ENCODE measurements around the gene ABCC2. TPM values are rescaled to one million over a fixed set of nuclear protein-coding genes. Genes with fewer than 3 reads are reported as not detected.

Gene ABCC2
- total and polyA plus RNA-seq, 4 donors = 0.44 to 0.68 (median 0.58) TPM

DNA sequence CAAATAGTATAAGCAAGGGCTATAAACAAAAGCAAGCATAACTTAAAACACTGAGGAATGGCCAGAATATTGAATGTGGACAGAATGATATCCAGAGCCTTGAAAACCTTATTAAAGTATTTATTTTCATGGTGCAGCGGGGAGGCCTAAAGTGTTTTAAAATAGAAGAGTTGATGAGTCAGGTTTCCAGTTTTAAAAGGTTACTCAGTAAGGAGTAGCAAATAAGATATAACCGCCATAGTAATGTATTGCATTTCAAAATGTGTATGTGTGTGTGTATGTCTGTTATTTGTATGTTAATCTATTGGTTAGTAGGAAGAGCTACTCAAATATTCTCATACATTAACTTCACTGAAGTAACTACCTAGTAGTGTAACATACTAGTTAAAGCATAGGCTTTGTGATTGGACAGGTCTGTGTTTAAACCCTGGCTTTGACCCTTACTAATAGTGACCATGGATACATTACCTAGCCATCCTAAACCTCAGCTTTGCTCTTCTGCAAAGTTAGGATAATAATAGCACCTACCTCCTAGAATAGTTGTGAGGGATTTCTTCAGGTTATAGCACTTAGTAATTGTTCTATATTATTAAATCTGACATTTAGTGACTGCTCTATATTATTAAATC lies 33.5 kb upstream of the ABCC2 start:
- Histone ChIP-seq H3K4me1 (ENCODE audit: control insufficient read depth, insufficient read depth, low read length) (no peaks in the 10 kb centered on the region), H3K36me3 (ENCODE audit: control insufficient read depth, insufficient read depth, low read length) (peaks cover 14% of the 10 kb centered on the region), H3K4me3 (ENCODE audit: low read depth, low read length) (no peak overlapping the region), H3K9me3 (ENCODE audit: control insufficient read depth, insufficient read depth, low read length) (no peaks in the 10 kb centered on the region), H3K27me3 (ENCODE audit: control insufficient read depth, insufficient read depth, low read length) (no peaks in the 10 kb centered on the region), H3K27ac (ENCODE audit: low read depth, low read length) (no peak overlapping the region)
- WGBS (ENCODE audit: insufficient coverage) = no CpG with 5 or more reads among the region's 2 CpGs
- no peak for DNase-seq (ENCODE audit: low read depth in 4 of 6, low spot score in 6 of 6)

DNA sequence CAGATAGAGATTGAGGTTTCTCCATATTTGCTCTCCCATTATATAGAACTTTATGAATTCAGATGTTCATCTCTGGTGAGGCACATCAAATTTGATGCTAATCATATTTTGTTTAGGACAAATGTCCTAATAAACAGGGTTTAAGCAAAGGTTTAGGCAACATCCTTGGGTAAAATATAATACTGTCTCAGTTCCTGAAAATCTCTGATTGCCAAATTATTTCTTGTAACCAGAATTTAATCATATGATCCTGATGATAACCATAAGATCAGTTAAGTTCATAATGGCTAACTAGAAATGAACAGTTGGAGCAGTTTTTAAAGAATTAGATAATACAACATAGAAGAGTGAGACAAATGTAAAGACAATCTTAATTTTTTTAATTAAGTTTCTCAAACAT lies 31.8 kb upstream of the ABCC2 start:
- no peaks in the 10 kb centered on the region for H3K9me3 ChIP-seq (ENCODE audit: control insufficient read depth, insufficient read depth, low read length)
- no peak overlapping the region for H3K4me3 ChIP-seq (ENCODE audit: low read depth, low read length)
- peaks cover 13% of the 10 kb centered on the region for H3K36me3 ChIP-seq (ENCODE audit: control insufficient read depth, insufficient read depth, low read length)
- no peaks in the 10 kb centered on the region for H3K27me3 ChIP-seq (ENCODE audit: control insufficient read depth, insufficient read depth, low read length)
- H3K4me1 ChIP-seq (ENCODE audit: control insufficient read depth, insufficient read depth, low read length) = no peaks in the 10 kb centered on the region
- no peak for DNase-seq (ENCODE audit: low read depth in 4 of 6, low spot score in 6 of 6)
- H3K27ac ChIP-seq (ENCODE audit: low read depth, low read length) = no peak overlapping the region

DNA sequence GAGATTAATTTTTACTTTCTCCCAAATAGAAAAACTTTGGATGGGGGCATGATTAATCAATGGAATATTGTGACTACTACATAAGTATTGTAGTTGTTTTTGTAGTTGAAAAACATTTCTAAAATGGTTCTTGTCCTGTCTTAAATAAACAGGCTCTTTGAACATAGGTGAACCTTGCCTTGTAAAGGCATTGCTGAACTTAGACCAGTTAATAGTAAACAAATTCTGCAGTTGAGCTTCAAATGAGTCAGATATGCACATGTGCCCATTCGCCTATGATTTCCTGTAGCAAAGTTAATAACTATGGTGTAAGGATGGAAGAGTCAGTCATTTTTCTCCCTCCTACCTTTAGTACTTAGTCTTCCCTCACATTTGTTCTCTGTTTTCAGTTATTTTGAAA lies 27.8 kb upstream of the ABCC2 start:
- Histone ChIP-seq H3K4me1 (ENCODE audit: control insufficient read depth, insufficient read depth, low read length) (no peaks in the 10 kb centered on the region), H3K27me3 (ENCODE audit: control insufficient read depth, insufficient read depth, low read length) (no peaks in the 10 kb centered on the region), H3K4me3 (ENCODE audit: low read depth, low read length) (no peak overlapping the region), H3K36me3 (ENCODE audit: control insufficient read depth, insufficient read depth, low read length) (peaks cover 8% of the 10 kb centered on the region), H3K27ac (ENCODE audit: low read depth, low read length) (no peak overlapping the region), H3K9me3 (ENCODE audit: control insufficient read depth, insufficient read depth, low read length) (no peaks in the 10 kb centered on the region)
- DNase-seq (ENCODE audit: low read depth in 4 of 6, low spot score in 6 of 6) = no peak
- WGBS (ENCODE audit: insufficient coverage) = no CpG with 5 or more reads among the region's 1 CpG

DNA sequence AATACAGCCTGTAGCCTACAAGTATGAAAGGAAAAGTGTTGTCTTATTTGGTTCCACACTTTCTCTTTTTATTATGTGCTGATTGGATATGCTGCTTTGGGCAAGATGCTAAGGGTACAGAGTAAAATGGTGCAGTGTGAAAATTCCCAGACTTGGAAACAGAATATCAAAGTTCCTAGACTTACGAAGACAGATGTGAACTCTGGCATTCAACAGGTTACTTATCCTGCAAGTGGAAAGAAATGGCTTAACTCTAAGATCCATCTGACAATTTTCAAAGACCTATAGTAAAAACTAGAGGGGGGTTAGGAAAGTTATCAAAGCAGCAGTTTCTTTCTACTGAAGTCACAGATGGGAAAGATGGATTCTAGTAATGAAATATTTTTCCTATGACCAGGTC lies 26.3 kb upstream of the ABCC2 start:
- no peaks in the 10 kb centered on the region for H3K4me1 ChIP-seq (ENCODE audit: control insufficient read depth, insufficient read depth, low read length)
- no peak for DNase-seq (ENCODE audit: low read depth in 4 of 6, low spot score in 6 of 6)
- no CpG with 5 or more reads among the region's 1 CpG for WGBS (ENCODE audit: insufficient coverage)
- H3K4me3 ChIP-seq (ENCODE audit: low read depth, low read length) = no peak overlapping the region
- no peak overlapping the region for H3K27ac ChIP-seq (ENCODE audit: low read depth, low read length)
- no peaks in the 10 kb centered on the region for H3K27me3 ChIP-seq (ENCODE audit: control insufficient read depth, insufficient read depth, low read length)
- peaks cover 11% of the 10 kb centered on the region for H3K36me3 ChIP-seq (ENCODE audit: control insufficient read depth, insufficient read depth, low read length)
- no peaks in the 10 kb centered on the region for H3K9me3 ChIP-seq (ENCODE audit: control insufficient read depth, insufficient read depth, low read length)

DNA sequence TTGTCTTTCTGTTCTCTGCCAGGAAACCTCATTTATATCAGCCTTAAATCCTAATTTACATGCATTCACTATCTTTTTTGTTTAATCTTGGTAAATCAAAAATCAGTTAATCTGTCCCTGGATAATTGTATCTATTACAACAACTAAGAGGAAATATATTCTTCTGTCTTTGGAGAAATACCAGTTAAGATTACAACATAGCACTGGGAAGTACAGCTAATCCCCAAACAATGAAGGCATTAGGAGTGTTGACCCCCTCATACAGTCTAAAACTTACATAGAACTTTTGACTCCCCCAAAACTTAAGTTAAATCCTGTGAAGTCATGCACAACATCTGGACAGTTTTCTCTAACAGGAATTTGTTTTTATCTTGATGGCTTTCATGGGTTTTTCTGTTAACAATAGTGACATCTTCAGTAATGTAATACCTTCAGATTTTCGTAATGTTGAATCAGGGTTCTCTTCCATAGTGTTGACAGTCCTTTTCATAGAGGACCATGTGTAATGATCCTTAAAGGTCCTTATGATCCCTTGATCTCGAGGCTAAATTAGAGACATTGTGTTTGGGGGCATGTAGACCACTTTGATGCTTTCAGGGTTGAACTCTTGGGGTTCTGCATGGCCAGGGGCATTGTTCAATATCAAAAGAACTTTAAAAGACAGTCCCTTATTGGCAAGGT lies 24.1 kb upstream of the ABCC2 start:
- Histone ChIP-seq H3K4me3 (ENCODE audit: low read depth, low read length) (no peak overlapping the region), H3K27ac (ENCODE audit: low read depth, low read length) (no peak overlapping the region), H3K36me3 (ENCODE audit: control insufficient read depth, insufficient read depth, low read length) (peaks cover 10% of the 10 kb centered on the region)

DNA sequence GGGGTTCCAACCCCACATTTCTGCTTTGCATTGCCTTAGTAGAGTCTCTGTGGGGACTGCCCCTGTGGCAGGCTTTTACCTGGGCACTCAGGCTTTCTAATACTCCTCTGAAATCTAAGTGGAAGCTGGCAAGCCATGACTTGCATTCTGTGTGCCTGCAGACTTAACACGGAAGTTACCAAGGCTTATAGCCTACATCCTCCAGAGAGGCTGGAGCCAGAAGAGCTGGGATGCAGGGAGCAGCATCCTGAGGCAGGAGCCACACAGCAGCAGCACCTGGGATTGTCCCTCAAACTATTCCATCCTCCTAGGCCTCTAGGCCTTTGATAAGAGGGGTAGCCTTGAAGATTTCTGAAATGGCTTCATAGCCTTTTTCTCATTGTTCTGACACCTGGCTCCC lies 22.1 kb upstream of the ABCC2 start:
- Histone ChIP-seq H3K4me1 (ENCODE audit: control insufficient read depth, insufficient read depth, low read length) (no peaks in the 10 kb centered on the region), H3K9me3 (ENCODE audit: control insufficient read depth, insufficient read depth, low read length) (no peaks in the 10 kb centered on the region), H3K27me3 (ENCODE audit: control insufficient read depth, insufficient read depth, low read length) (no peaks in the 10 kb centered on the region), H3K27ac (ENCODE audit: low read depth, low read length) (no peak overlapping the region), H3K4me3 (ENCODE audit: low read depth, low read length) (no peak overlapping the region), H3K36me3 (ENCODE audit: control insufficient read depth, insufficient read depth, low read length) (peaks cover 6% of the 10 kb centered on the region)
- DNase-seq (ENCODE audit: low read depth in 4 of 6, low spot score in 6 of 6) = no peak
- no CpG with 5 or more reads among the region's 1 CpG for WGBS (ENCODE audit: insufficient coverage)

More for the DNA sequence above, 24.1 kb upstream of the ABCC2 start:
- no peaks in the 10 kb centered on the region for H3K4me1 ChIP-seq (ENCODE audit: control insufficient read depth, insufficient read depth, low read length)
- DNase-seq (ENCODE audit: low read depth in 4 of 6, low spot score in 6 of 6) = no peak
- H3K27me3 ChIP-seq (ENCODE audit: control insufficient read depth, insufficient read depth, low read length) = no peaks in the 10 kb centered on the region
- H3K9me3 ChIP-seq (ENCODE audit: control insufficient read depth, insufficient read depth, low read length) = no peaks in the 10 kb centered on the region
- no CpG with 5 or more reads among the region's 2 CpGs for WGBS (ENCODE audit: insufficient coverage)

DNA sequence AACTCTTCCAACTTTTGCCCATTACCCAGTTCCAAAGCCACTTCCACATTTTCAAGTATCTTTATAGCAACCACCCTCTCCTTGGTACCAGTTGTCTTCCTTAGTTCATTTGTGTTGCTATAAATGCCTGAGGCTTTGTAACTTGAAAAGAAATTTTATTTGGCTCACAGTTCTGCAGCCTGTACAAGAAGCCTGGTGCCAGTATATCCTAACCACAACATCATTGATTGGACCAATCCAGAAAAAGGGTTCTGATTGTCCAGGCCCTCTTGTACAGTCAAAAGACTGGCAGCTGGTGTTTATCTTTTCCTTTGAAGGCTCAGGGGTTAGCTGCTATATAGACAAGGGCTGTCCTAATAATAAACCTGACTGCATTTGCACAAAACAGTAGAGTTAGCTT lies 21.1 kb upstream of the ABCC2 start:
- Histone ChIP-seq H3K9me3 (ENCODE audit: control insufficient read depth, insufficient read depth, low read length) (no peaks in the 10 kb centered on the region), H3K27me3 (ENCODE audit: control insufficient read depth, insufficient read depth, low read length) (no peaks in the 10 kb centered on the region), H3K4me3 (ENCODE audit: low read depth, low read length) (no peak overlapping the region), H3K36me3 (ENCODE audit: control insufficient read depth, insufficient read depth, low read length) (peaks cover 6% of the 10 kb centered on the region), H3K4me1 (ENCODE audit: control insufficient read depth, insufficient read depth, low read length) (no peaks in the 10 kb centered on the region), H3K27ac (ENCODE audit: low read depth, low read length) (no peak overlapping the region)
- no peak for DNase-seq (ENCODE audit: low read depth in 4 of 6, low spot score in 6 of 6)

DNA sequence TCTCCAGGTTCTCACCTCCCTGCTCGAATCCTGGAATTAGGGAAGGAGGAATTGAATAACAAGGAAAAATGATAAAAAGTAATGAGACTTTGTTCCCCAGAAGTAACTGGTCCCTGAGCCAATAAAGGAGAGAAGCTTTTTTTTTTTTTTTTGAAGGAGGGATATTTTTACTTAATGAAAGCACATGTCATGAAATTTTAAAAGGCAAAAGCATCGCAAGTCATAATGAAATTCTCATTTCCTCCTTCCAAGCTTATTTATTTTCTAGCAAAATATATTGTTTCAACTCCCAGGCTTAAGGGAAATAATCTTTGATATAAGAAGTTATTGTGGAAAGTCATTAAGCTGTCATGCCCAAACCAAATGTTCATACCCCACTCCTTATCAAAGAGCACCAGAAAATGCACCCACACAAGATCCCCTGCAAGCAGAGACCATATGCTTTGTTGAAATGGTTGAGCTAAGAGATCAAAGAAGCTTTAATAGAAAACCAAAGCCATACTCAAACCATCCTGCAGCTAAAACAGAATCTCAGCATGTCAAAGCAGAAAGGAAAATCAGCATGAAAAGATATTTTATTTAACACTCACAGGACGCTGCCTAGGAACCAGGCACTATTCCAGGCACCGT lies 16.7 kb upstream of the ABCC2 start:
- H3K4me3 ChIP-seq (ENCODE audit: low read depth, low read length) = no peak overlapping the region
- no peak overlapping the region for H3K27ac ChIP-seq (ENCODE audit: low read depth, low read length)
- peaks cover 3% of the 10 kb centered on the region for H3K36me3 ChIP-seq (ENCODE audit: control insufficient read depth, insufficient read depth, low read length)
- H3K9me3 ChIP-seq (ENCODE audit: control insufficient read depth, insufficient read depth, low read length) = no peaks in the 10 kb centered on the region
- H3K27me3 ChIP-seq (ENCODE audit: control insufficient read depth, insufficient read depth, low read length) = no peaks in the 10 kb centered on the region
- 67% methylated on average over 1 of the region's 4 CpGs for WGBS (ENCODE audit: insufficient coverage)
- peak in 1 of 6 donors; percentile 14 for DNase-seq (ENCODE audit: low read depth in 4 of 6, low spot score in 6 of 6)
- no peaks in the 10 kb centered on the region for H3K4me1 ChIP-seq (ENCODE audit: control insufficient read depth, insufficient read depth, low read length)

DNA sequence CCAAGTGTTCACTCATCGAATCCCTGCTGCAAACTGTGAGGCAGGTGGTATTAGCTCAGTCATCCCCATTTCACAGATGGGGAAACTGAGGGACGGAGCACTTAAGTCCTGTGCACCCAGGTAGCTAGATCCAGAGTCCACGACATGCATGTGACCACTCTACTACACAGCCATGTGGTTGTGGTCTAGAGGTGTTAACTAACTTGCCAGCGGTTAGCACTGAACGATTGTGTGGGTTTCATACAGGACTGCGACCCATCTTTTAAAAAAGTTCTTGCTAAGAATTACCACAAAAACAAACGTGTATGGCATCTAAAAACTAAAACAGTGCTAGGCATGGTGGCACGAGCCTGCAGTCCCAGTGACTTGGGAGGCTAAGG lies 16.1 kb upstream of the ABCC2 start:
- DNase-seq (ENCODE audit: low read depth in 4 of 6, low spot score in 6 of 6) = no peak
- no peaks in the 10 kb centered on the region for H3K36me3 ChIP-seq (ENCODE audit: control insufficient read depth, insufficient read depth, low read length)
- no peak overlapping the region for H3K27ac ChIP-seq (ENCODE audit: low read depth, low read length)
- H3K4me1 ChIP-seq (ENCODE audit: control insufficient read depth, insufficient read depth, low read length) = no peaks in the 10 kb centered on the region
- H3K4me3 ChIP-seq (ENCODE audit: low read depth, low read length) = no peak overlapping the region
- H3K27me3 ChIP-seq (ENCODE audit: control insufficient read depth, insufficient read depth, low read length) = no peaks in the 10 kb centered on the region
- 87% methylated on average over 3 of the region's 8 CpGs for WGBS (ENCODE audit: insufficient coverage)
- H3K9me3 ChIP-seq (ENCODE audit: control insufficient read depth, insufficient read depth, low read length) = no peaks in the 10 kb centered on the region

DNA sequence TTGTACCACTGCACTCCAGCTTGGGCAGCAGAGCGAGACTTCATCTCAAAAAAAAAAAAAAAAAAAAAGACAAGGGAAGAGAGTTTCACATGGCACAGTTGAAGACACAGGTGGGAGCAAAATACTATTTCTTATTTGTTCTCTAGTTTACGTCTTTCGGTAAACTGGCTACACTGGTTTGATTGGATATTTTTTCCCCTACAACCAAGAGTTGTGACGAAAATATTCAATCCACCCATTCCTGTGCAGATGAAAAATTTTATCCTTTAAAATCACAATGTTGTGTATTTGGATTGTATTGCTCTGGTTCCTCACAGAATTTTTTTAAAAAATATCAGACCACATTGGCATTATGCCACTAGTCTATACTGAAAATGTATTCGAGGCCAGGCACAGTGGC lies 14.5 kb upstream of the ABCC2 start:
- 100% methylated on average over 1 of the region's 5 CpGs for WGBS (ENCODE audit: insufficient coverage)
- no peak for DNase-seq (ENCODE audit: low read depth in 4 of 6, low spot score in 6 of 6)
- H3K27ac ChIP-seq (ENCODE audit: low read depth, low read length) = no peak overlapping the region
- no peak overlapping the region for H3K4me3 ChIP-seq (ENCODE audit: low read depth, low read length)
- H3K27me3 ChIP-seq (ENCODE audit: control insufficient read depth, insufficient read depth, low read length) = no peaks in the 10 kb centered on the region
- no peaks in the 10 kb centered on the region for H3K36me3 ChIP-seq (ENCODE audit: control insufficient read depth, insufficient read depth, low read length)
- no peaks in the 10 kb centered on the region for H3K9me3 ChIP-seq (ENCODE audit: control insufficient read depth, insufficient read depth, low read length)
- H3K4me1 ChIP-seq (ENCODE audit: control insufficient read depth, insufficient read depth, low read length) = no peaks in the 10 kb centered on the region
